HK-2 (cell line): ENCODE data around the gene CLEC20A.

Experiments
- DNase-seq: peaks from one replicate; pipeline ENCODE4 v3.0.0-alpha.2; 2018; ENCODE audit not compliant: unreplicated experiment

The CLEC20A gene

DNA sequence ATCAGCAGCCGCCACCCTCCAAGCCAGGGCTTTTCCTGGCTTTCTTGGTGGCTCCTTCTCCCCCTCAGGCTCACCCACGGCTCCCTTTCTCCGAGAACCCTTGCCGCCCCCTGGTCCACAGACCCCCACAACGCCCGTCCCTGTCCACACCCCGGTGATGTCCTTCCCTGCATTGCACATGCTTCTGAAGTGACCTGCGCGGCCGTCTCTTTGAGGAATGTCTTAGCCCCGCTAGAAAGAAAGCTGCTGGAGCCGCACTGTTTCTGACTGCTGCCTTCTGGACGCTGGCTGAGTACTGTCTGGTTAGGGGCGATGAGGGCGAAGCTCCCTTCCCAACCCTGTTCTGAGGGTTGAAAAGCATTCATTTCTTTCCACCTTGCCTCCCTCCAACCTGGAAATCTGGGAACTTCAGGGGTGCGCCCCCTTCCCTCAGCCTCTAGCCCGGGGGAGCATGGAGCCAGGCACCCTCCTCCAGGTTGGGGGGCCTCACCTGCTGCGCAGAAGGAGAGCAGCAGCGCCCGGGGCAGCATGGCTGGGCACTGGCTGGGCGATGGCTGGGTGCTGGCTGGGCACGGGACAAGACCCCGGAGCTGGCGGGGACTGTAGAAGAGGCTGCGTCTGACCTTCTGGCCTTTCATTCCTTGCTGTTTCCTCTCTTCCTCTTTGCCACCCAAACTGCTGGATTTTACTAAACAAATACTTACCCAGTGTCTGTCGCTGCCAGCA, at the start of gene CLEC20A:
CLEC20A (minus strand) TSS at position 555 of the 726 bp plus-strand sequence; CDS start at position 530, 25 bp downstream.
- no peak for DNase-seq

DNA sequence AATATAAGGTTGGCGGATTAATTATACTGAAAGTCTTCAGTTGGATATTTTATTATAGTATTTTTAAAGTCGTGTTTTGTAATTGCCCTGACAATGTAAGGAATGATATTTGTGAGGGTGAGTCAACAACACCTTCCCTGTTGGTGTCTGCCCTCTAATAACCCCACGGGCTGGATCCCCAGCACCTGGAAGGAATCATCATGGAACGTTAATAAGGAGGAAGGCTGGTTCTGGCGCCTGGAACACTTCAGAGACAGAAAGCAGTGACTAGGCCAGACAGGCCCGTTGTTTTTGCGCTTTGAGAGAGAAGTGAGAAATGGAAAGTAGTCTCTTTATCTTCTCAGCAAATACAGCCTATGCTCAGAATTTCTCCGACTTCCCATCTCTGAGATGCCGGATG, 47.8 kb upstream of the CLEC20A start:
- no peak for DNase-seq

DNA sequence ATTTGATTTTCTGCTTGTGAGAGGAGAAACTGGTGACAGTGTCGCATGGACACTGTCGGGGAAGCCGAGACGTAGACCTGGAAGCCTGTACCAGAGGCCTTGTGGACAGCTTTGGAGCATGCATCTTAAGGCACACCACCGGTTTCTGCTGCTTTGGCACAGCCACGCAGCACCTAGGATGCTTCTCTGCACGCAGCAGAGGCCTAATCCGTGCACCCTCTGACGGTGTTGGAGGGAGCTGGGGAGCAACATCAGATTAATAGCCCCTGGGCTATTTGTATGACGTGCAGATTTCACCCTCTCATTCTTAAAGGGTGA, 46.5 kb upstream of the CLEC20A start:
- no peak for DNase-seq

DNA sequence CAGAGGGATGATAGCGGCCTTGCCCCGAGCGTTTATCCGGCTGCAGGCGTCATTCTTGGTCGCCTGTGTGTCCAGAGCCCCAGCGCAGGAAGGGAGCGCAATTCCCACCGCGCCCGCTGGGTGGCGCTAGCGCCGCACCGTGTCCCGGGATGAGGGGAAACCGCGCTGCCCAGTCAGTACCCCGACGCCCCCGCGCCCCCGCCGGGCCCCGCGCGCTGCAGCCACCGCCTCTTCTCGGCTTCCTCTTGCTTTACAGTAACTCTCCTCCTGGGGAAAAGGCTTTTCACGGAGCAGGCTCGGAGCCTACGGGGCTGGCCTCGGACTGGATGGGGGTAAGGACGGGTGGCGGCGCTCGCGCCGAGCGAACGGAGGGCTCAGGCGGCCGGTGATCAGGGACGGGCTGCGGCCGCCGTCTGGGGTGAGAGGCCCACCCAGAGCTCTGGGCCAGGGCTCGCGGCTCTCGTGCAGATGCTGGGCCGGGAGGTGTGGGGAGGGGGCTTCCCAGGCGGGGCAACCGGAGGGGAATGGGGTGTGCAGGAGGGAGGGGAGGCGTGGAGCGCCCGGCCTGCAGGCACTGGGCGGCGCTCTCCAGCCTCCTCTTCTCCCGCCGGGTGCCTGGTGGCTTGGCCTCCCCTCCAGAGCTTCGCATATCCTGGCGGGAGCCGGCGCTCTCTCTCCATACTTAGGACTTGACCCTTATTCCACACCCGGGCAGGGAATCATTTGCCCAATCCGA, 46.0 kb upstream of the CLEC20A start:
- DNase-seq, result peak; percentile 100

DNA sequence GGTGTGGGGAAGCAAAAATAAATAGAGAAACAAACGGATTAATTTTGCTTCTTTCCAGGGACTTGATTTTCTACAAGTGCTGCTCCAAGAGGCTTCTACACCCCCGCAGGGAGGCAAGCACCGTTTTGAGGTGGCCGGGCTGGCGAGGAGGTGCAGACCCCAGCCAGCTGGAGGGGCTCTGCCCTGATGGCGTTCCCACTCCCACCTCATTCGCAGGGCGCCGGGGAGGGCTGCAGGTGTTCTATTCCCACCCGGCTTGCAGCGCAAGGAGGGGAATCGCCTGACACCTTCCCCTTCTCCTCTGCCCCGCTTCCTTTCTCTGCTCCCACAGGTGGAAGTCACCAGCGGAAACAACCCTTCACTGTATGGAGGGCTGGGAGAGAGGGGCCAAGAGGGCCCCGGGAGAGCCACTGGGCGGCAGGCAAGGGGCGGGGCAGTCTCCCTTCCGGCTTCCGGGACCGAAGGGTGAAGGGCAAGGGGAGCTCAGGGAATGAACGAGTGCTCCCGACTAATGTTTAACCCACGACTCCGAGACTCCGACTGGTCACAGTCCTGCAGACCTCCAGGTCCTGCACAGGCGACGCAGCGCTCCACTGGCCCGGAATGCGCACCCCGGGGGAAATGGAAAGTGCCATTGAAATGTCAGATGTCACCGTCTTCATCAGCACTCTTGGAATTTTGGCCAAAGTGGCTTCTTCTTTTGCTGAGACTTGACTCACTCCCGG, 45.2 kb upstream of the CLEC20A start:
- peak; percentile 81 for DNase-seq

DNA sequence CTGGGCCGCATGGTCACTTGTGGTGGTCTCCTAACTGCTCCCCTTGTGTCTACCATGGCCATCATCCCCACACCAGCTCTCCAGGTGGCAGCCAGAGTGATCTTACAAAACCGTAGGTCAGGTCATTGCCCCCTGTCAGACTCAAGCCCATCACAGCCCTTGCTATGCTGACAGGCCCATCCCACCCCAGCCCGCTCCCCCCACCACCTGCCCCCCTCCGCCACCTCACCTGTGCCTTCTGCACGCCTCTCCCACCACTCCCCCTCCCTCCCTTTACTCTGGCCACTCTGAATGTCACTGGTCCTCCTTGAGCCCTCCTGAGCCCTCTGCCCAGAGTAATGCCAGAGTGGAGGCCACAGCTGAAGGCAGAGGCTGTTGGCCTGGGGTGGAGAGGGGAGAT, 44.6 kb upstream of the CLEC20A start:
- DNase-seq, result no peak

DNA sequence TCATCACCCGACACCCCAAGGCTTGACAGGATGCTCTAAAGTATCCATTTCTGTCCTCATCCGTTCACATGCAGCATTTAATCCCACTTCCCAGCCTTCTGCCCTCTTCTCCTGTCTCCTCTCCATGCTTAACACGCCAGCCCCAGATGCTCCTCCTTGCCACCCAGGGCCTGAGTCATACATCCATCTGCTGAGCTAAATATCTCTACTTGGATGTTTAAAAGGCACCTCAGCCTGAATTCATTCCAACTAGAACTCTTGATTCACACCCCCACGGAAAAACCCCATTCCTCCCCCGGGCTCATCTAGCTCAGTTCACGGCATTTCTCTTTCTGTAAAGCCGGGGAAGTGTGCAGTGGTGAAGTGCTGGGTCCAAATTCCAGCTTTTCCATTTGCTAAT, 43.9 kb upstream of the CLEC20A start:
- peak; percentile 28 for DNase-seq

DNA sequence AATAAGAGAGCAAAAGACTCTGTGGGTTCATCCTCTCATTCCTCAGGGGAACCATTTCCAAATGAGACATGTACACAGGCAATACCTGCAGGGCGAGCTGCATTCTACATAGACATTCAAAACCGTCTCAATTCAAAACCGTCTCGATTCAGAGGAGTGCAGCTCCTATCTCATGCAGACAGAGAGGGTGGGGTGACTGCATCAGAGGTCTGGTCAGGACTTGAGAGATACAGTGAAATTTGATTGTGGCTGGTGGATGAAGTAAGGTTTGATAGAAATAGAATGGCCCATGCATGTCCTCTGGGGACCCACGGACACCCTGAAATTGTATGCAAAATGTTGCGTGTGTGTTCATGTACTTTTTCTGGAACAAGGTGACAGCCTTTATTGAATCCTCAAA, 43.4 kb upstream of the CLEC20A start:
- no peak for DNase-seq

DNA sequence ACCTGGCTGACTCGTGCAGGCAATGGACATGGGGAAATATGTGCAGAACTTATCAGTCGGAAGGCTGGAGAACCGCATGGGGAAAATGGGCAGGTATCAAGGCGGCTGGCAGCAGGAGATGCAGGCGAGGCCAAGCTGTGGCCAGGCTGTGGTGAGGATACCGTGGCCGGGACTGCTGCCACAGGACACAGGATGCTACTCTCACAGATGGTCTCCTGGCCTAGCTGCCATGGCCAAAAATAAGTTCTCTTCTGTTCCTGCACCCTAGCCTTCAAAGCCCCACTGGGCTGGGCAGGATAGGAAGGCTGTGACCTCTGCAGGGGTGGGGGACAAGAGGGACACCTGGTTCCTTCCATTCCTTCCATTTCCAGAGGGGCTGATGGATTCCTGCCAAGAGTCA, 42.5 kb upstream of the CLEC20A start:
- no peak for DNase-seq

DNA sequence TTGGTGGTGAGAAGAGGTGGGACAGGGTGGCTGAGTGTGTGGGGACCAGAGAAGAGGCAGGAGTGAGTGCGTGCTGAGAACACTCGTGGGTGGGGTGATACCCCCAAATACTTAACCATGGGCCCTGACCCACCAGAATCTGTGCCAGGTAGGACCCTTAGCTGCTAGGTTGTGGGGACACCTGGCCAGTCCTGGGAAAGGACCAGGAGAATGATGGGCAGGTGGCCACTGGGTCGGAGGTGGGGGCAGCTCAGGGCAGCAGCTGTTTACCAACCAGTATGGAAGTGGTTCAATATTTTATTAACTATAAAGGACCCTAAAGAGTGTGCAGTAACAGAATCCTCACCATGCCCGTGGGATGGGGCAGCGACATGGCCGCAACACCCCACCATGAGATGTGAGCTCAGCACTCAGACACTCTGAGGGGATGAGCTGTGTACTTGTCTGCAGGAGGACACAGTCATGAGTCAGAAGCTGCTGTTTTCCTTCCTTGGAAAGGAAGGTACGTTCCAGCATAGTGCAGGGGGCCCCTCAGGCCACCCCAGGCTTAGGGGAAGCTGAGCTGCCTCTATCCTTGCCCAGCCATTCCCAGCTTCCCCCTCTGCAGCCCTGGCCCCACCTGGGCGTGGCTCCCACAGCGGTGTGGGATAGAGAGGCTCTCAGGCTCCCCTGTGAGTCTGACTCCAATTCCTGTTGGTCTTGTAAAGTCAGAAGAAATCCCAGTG, 41.6 kb upstream of the CLEC20A start:
- peak; percentile 44 for DNase-seq

DNA sequence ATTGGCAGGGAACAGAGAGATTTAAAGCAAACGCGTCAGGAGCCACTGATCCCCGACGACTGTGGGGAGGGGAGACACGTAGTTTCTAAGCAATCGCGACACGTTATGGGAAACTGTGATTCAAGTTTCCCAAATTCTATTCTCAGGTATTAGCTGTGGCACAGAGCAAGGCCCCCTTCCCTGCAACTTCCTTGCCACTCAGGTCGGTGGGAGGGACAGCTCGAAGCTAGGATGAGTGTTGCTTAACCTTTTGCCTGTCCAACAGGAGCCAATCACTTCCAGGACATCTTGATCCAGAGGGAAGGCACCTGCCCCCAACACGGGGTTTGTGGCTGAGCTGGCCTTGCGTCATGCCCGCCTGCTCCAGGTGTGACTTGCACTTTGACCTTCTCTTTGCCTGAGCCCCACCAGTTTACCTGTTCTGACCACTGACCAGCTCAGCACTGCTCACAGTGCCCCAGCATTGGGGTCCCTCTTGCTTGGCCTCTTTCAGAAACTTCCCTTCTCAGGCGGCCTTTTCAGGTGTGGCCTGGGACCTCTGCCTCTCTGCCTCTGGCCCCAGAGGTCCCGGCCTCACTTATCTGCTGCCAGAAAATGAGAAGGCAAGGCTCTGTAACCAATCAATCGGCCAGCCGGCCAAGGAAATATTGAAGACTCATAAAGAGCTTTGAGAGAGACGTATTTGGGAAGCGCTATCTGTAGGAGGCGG, 40.8 kb upstream of the CLEC20A start:
- DNase-seq, result no peak

DNA sequence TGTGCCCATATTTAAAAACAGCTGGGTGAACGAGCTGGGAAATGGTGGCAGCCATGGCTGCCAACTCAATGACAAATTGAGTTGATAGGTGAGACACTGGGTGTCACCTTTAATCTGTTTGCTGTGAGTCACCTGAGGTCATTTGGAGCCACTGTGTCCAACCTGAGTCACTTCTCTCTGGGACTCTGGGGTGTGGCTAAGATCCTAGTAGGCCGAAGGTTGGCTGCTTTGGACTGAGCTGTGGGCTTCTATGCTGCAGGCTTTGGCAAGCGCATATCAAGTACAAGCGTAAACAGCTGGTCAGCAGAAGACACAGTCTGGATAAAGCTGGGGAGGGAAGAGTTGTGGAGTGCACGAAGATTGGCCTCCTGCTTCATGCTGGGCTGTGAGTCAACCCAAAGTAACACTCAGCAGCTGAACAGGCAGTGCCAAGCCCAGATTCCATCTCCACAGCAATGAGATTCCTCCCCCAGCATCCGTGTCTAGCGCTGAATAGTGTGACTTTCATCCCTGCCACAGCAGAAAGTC, 40.1 kb upstream of the CLEC20A start:
- DNase-seq, result peak; percentile 54

DNA sequence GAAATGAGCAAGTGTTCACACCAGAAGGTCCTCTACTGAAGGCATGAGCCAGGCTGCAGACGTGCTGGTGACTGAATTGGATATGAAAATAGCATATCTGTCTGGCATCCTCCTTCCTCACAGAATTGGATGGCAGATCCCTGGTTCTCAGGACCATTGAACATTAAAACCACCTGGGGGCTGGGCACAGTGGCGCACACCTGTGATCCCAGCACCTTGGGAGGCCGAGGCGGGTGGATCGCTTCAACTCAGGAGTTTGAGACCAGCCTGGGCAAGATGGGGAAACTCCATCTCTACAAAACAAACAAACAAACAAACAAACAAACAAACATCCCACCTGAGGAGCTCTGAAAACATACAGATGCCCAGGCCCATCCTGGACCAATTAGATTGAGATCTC, 39.6 kb upstream of the CLEC20A start:
- no peak for DNase-seq

DNA sequence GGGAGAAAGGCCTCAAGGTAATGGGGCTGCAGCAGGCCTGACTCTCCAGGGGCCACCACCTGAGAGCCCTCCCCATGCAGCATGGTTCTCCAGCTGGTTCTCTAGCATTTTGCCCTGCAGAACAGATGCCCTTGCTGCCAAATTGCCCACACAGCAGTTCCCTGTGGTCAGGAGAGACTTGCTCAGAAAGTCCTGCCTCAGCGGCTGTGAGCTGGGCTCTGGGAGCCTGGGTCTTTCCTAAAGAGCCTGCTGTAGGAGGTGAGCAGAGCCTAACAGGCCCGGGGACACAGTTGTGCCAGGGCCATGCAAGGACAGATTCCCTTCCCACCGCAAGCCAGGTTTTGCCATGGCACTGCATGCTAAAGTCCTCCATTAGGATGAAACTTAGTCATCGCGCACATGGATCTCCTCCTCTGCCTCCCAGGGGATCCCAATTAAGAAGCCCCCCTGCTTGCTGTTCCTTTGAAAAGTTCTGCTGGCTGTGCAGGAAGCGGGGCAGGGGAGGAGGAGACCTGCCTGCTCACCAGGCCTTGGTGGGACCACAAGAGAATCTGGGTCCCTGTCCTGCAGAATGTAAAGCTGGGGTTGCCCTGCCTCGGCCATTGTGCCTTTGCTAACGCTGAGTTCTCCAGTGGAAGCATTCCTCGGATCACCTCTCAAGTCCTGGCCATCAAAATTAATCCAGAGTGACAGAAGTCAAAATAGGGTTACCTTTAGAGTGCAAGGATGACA, 37.5 kb upstream of the CLEC20A start:
- no peak for DNase-seq

DNA sequence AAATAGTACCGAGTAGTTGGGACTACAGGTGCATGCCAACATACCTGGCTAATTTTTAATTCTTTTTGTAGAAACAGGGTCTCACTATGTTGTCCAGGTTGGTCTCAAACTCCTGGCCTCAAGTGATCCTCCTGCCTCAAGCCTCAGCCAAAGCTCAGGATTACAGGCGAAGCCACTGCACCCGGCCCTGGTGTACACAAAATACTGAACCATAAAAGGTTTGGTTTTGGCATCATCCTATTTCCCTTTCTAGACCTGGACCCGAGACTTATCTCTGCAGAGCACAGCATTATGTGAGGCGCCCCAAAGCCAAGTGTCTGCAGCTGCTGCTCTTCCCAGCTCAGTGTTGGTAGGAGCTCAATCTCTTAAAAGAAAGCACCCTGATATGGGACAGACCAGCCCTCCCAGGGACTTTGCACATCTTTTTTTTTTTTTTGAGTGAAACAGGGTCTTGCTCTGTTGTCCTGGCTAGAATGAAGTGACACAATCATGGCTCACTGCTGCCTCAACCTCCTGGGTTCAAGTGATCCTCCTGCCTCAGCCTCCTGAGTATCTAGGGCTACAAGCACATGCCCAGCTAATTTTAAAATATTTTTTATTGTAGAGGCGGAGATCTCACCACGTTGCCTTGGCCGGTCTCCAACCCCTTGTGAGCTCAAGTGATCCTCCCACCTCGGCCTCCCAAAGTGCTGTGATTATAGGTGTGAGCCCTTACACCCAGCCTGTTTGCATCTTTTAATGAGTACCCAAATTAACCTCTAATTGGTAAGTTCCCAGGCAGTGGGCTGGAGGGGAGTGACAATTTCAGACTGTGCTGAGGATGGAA, 36.6 kb upstream of the CLEC20A start:
- no peak for DNase-seq

DNA sequence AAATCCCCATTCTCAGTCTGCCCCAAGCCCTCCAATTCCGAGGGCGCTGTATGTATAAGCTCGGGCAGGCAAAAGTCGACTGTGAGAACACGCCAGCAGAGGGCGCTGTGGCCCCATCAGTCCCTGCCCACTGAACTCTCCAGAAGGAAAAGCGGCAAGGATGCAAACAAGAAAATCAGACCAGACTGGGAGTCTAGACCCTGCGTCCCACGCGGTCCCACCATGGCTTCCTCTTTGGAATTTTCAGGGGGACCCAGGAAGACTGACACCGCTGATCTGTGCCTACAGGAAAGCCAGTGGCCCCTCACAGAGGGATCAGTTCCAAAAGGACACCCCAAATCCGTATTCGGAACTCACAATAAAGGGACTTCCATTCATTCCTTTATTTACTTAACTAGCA, 35.6 kb upstream of the CLEC20A start:
- DNase-seq, result peak; percentile 91

DNA sequence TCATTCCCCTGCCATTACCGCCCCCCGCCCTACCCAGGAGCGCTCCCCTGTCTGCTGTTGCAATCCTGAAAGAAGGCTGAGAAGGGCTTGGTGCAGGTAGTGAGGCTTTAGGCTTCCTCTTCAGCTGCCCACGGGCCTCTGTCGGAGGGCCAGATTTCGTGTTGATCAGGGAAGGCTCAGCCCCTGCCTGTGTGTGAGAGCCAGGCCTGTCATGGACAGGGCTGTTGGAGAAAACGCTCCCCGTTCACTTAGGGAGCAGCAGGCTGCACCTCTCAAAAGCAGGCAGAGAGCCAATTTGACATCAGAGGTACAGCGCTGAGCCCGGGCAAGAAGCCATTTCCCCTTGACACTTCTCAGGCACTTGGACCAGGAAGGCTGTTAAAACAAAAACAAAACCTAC, 35.1 kb upstream of the CLEC20A start:
- no peak for DNase-seq

DNA sequence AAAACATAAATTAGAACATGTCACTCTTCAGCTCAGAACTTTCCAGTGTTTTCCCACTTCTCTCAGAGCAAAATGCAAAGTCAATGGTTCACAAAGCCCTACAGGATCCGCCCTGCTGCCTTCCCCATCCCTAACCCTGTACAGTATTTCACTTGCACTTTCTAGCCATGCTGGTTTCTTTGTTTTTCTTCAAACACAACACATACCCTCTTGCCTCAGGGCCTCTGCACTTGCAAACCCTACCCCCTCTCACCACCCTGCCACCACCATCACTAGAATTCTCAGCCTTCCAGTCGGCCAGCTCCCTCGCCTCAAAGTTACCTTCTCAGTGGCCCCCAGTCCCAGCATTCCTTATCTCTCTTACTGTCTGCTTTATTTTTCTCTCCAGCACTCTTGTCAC, 33.7 kb upstream of the CLEC20A start:
- no peak for DNase-seq

DNA sequence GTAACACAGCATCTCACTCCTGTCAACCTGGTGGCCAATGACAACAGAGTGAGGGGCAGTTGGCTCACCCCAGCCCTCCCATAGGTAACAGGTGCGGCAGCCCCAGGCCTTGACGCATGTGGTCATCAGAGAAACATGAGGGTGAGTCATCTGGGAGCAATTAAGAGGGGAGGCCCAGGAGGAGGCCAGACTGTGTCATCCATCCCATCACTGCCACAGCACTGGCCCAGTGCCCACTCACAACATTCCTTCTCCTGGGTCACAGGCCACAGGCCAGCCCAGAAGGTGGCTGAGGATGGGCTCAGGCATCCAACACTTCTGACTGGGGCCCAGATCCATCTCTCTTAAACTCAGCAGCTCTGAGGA, 33.3 kb upstream of the CLEC20A start:
- DNase-seq, result peak; percentile 88
